Measurements from ENCODE around the gene PRKAB1.
"Not testable (repeated sequence)": the region's sequence is repeated elsewhere in the genome, so short reads cannot be mapped to it uniquely, and the experiment has no call there.

The PRKAB1 gene

GRCh38 chr12:119685375-119685774 lies 17.4 kb downstream of the PRKAB1 start:
- DNase-seq = peak; percentile 37

GRCh38 chr12:119686355-119686754 lies 18.4 kb downstream of the PRKAB1 start:
- DNase-seq = no peak

GRCh38 chr12:119686776-119687175 lies 18.8 kb downstream of the PRKAB1 start:
- no peak for DNase-seq

- DNase-seq = no peak
Observed at GRCh38 chr12:119687406-119687805, 19.5 kb downstream of the PRKAB1 start.

- DNase-seq = no peak
Observed at GRCh38 chr12:119687879-119688278, 19.9 kb downstream of the PRKAB1 start.

GRCh38 chr12:119689935-119690500 lies 22.1 kb downstream of the PRKAB1 start:
- DNase-seq = no peak

GRCh38 chr12:119691202-119691810 lies 23.4 kb downstream of the PRKAB1 start:
- DNase-seq = no peak

GRCh38 chr12:119692410-119692809 lies 24.5 kb downstream of the PRKAB1 start:
- DNase-seq = peak; percentile 65

GRCh38 chr12:119692997-119693396 lies 25.1 kb downstream of the PRKAB1 start:
- DNase-seq = peak; percentile 52

- no peak for DNase-seq
Observed at GRCh38 chr12:119693511-119693910, 25.6 kb downstream of the PRKAB1 start.

- peak; percentile 73 for DNase-seq
Observed at GRCh38 chr12:119694111-119694510, 26.2 kb downstream of the PRKAB1 start.

GRCh38 chr12:119695034-119695433 lies 27.1 kb downstream of the PRKAB1 start:
- peak; percentile 28 for DNase-seq

GRCh38 chr12:119696943-119697342 lies 29.0 kb downstream of the PRKAB1 start:
- no peak for DNase-seq

- no peak for DNase-seq
Observed at GRCh38 chr12:119699199-119699760, 31.3 kb downstream of the PRKAB1 start.

- DNase-seq = no peak
Observed at GRCh38 chr12:119700078-119700477, 32.1 kb downstream of the PRKAB1 start.

- DNase-seq = no peak
Observed at GRCh38 chr12:119704065-119704747, 36.3 kb downstream of the PRKAB1 start.

- DNase-seq = no peak
Observed at GRCh38 chr12:119705182-119705581, 37.2 kb downstream of the PRKAB1 start.

- not testable (repeated sequence) for DNase-seq
Observed at GRCh38 chr12:119706427-119706826, 38.5 kb downstream of the PRKAB1 start.

GRCh38 chr12:119710374-119710964 lies 42.5 kb downstream of the PRKAB1 start:
- DNase-seq = no peak

GRCh38 chr12:119710965-119711551 lies 43.1 kb downstream of the PRKAB1 start:
- no peak for DNase-seq

- no peak for DNase-seq
Observed at GRCh38 chr12:119711693-119712092, 43.8 kb downstream of the PRKAB1 start.

- no peak for DNase-seq
Observed at GRCh38 chr12:119712721-119713120, 44.8 kb downstream of the PRKAB1 start.

GRCh38 chr12:119713551-119714031 lies 45.7 kb downstream of the PRKAB1 start:
- no peak for DNase-seq

All from NCI-H82 (cell line).